Body of pancreas (tissue), 4 donors: Measurements from ENCODE around the gene AQP12B.

Experiments used
- POLR2A ChIP-seq, 3 donors: fragments of 450-650 bp; IDR thresholded peaks; one replicate each; pipeline ENCODE4 v1.6.1; 2016; ENCODE audit warnings: antibody characterized with exemption in 3 of 3, mild to moderate bottlenecking in 2 of 3
- TF ChIP-seq, protein P1 (sequence below), 7 experiments: fragments of 450-650 bp in 4 of 7; fragments of 200-600 bp in 3 of 7; sonication (generic) in 3 of 7; IDR thresholded peaks; one replicate each; pipeline ENCODE4 v1.5.1; 2016 to 2019; ENCODE audit warnings: antibody characterized with exemption in 7 of 7

DNA sequence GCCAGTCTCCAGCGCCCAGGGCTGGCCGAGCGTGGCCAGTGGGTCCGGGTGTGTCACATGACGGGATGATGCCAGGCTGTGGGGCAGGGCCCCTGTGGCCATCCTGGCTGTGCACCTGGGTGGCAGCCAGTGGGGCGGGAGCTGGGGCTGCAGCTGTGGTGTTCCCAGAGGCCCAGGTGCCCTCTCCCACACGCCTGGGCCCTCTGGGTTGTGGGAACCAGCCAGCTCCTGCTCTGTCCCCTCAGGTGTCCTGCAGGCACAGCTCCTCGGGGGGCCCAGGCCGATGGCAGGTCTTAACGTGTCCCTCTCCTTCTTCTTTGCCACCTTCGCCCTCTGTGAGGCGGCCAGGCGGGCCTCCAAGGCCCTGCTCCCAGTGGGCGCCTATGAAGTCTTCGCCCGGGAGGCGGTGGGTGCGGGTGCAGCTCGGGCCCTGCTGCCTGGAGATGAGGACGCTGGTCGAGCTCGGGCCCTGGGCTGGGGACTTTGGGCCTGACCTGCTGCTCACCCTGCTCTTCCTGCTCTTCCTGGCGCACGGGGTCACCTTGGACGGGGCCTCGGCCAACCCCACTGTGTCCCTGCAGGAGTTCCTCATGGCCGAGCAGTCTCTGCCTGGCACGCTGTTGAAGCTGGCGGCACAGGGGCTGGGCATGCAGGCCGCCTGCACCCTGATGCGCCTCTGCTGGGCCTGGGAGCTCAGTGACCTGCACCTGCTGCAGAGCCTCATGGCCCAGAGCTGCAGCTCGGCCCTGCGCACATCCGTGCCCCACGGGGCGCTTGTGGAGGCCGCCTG is 9.1 kb upstream of the AQP12B start, which contains the start of gene AQP12A:
- TF ChIP-seq, protein P1, sequence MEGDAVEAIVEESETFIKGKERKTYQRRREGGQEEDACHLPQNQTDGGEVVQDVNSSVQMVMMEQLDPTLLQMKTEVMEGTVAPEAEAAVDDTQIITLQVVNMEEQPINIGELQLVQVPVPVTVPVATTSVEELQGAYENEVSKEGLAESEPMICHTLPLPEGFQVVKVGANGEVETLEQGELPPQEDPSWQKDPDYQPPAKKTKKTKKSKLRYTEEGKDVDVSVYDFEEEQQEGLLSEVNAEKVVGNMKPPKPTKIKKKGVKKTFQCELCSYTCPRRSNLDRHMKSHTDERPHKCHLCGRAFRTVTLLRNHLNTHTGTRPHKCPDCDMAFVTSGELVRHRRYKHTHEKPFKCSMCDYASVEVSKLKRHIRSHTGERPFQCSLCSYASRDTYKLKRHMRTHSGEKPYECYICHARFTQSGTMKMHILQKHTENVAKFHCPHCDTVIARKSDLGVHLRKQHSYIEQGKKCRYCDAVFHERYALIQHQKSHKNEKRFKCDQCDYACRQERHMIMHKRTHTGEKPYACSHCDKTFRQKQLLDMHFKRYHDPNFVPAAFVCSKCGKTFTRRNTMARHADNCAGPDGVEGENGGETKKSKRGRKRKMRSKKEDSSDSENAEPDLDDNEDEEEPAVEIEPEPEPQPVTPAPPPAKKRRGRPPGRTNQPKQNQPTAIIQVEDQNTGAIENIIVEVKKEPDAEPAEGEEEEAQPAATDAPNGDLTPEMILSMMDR (IDR thresholded peaks at IDR 0.05): peak in 1 of 7 experiments; percentile 7
- TF ChIP-seq POLR2A (IDR thresholded peaks at IDR 0.05): peak in 1 of 3 donors; percentile 32
